KOPT-K1 (cell line): ENCODE data around the gene STAG2.

Experiments used
- H3K27ac ChIP-seq: fragments of 200-600 bp; sonication (generic); 2 replicates; pipeline ENCODE4 v1.5.1; 2016; ENCODE audit warnings: antibody characterized with exemption, mild to moderate bottlenecking, low read depth, low read length; ENCODE audit not compliant: poor library complexity, severe bottlenecking
- H3K36me3 ChIP-seq: fragments of 200-600 bp; sonication (generic); 2 replicates; pipeline ENCODE4 v1.5.1; 2017; ENCODE audit warnings: antibody characterized with exemption, mild to moderate bottlenecking, low read length, moderate library complexity; ENCODE audit not compliant: insufficient read depth
- H3K9me3 ChIP-seq: fragments of 200-600 bp; sonication (generic); 2 replicates; pipeline ENCODE4 v1.5.1; 2017; ENCODE audit warnings: antibody characterized with exemption, low read length, mild to moderate bottlenecking; ENCODE audit not compliant: insufficient read depth, poor library complexity, severe bottlenecking

The STAG2 gene

DNA sequence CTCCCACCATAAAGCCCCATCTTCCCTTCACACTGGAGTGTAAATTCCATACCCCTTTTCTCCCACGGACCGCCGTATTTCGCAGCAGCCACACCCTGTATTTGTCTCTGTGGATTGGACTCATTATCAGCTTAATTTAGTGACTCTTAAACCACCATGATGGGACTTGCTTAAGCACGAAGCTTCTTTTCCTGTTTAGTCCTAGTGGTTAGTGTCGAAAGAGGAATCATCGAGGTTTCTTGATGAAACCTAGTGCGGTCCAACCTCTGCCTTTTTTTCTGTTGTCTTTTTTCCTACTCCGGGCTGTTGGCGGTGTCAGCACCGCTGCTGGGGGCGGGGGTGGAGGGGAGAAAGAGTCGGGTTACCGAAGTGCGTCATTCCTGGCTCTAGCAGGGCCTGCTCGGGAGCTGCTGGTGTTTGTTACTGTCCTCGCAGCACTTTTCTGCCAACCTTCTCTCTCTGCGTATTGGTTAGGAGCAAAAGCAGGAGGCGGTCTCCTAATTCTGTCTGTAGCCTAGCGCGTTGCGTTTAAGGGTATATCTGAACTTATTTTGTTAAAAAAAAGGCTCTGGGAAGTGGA is 1.4 kb downstream of the STAG2 start:
- Histone ChIP-seq H3K27ac (peak overlapping the region; percentile 100), H3K36me3 (peaks cover 10% of the 10 kb centered on the region; the same call in 1 of the 2 replicates), H3K9me3 (no peaks in the 10 kb centered on the region)

DNA sequence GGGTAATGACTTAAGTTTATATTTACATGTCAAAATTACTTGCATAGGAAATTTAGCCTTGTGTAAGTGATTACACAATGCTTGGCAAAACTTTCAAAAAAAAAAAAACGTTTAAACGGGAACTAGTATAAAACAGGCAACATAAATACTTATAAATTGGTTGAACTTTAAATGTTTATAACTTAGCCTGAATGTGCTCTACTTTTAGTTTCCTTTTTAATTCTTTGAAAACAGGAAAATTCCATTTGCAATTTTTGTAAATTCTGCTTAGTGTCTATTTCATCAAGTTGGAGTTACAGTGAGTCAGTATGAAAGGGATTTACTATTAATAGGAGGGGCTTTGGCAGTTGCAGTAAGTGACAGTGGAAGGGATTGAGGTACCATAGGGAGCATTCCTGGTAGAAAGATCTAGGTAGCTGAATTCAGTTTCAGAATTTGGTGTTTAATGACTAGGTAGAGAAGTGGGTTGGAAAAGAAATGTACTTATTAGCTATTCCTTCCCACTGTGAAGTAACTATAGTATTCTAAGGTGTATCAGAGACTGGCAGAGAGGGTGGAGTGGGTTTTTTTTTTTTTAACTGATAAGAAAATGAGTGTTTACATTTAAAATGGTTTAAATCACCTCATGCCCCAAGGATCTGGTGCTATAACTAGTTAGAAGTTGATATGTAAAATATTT is 2.8 kb downstream of the STAG2 start:
- Histone ChIP-seq H3K27ac (peak overlapping the region; percentile 100), H3K9me3 (no peaks in the 10 kb centered on the region), H3K36me3 (peaks cover 12% of the 10 kb centered on the region; the same call in 1 of the 2 replicates)

DNA sequence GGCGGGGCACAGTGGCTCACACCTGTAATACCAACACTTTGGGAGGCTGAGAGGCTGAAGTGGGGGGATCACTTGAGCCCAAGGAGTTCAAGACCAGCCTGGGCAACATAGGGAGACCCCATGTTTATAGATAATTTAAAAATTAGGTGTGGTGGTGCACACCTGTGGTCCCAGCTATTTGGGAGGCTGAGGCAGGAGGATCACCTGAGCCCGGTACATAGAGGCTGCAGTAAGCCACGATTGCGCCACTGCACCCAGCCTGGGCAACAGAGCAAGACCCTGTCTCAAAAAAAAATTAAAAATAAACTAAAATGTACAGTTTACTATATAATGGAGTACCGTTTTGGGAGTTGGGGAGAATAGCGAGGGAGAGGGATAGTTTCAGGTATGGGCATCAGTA is 4.2 kb downstream of the STAG2 start:
- H3K36me3 ChIP-seq: peaks cover 12% of the 10 kb centered on the region; the same call in 1 of the 2 replicates
- H3K27ac ChIP-seq: no peak overlapping the region
- H3K9me3 ChIP-seq: no peaks in the 10 kb centered on the region

DNA sequence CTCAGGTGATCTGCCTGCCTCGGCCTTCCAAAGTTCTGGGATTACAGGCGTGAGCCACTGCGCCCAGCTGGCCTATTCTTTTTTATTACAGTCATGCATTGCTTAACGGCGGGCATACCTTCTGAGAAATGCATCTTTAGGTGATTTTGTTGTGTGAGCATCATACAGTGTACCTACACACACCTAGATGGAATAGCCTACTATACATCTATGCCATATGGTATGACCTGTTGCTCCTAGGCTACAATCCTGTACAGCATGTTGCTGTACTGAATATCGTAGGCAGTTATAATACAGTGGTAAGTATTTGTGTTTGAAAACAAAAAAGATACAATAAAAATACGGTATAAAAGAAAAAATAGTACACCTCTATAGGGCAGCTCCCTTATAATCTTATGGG is 6.0 kb downstream of the STAG2 start:
- Histone ChIP-seq H3K36me3 (peaks cover 12% of the 10 kb centered on the region; the same call in 1 of the 2 replicates), H3K9me3 (no peaks in the 10 kb centered on the region), H3K27ac (no peak overlapping the region)

DNA sequence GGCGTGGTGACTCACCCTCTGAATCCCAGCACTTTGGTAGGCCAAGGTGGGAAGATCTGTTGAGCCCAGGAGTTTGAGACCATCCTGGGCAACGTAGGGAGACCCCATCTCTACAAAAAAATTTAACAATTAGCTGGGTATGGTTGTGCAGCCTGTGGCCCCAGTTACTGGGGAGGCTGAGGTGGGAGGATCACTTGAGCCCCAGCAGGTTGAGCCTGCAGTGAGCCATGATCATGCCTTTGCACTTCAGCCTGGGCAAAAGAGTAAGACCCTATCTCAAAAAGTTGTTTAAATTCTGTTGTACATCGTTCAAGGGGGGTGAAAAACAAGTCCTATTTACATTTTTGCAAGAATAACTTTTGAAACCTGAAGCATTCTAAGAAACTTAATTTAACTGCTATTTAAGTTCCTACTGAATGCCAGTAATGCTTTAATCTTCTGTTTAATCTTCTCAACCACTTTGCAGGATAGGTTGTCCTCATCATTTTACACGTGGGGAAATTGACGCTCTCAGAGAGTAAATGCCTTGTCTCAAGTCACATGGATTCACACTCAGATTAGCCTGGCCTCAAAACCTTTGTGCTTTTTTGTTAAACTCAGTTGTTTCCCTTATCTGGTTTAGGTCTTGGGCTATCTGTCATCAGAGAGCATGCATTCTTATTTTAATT is 7.0 kb downstream of the STAG2 start:
- H3K27ac ChIP-seq: no peak overlapping the region

GRCh38 chrX:123971982-123972381 is 10.5 kb downstream of the STAG2 start:
- peaks cover 8% of the 10 kb centered on the region; the same call in 1 of the 2 replicates for H3K36me3 ChIP-seq
- H3K27ac ChIP-seq: no peak overlapping the region

More for the DNA sequence above, 7.0 kb downstream of the STAG2 start:
- peaks cover 12% of the 10 kb centered on the region; the same call in 1 of the 2 replicates for H3K36me3 ChIP-seq
- H3K9me3 ChIP-seq: no peaks in the 10 kb centered on the region

GRCh38 chrX:123973921-123974320 is 12.4 kb downstream of the STAG2 start:
- H3K27ac ChIP-seq: no peak overlapping the region
- no peaks in the 10 kb centered on the region for H3K36me3 ChIP-seq
- H3K9me3 ChIP-seq: no peaks in the 10 kb centered on the region

More at GRCh38 chrX:123971982-123972381, 10.5 kb downstream of the STAG2 start:
- no peaks in the 10 kb centered on the region for H3K9me3 ChIP-seq

GRCh38 chrX:123975180-123975579 is 13.7 kb downstream of the STAG2 start:
- Histone ChIP-seq H3K27ac (no peak overlapping the region), H3K36me3 (no peaks in the 10 kb centered on the region), H3K9me3 (no peaks in the 10 kb centered on the region)

DNA sequence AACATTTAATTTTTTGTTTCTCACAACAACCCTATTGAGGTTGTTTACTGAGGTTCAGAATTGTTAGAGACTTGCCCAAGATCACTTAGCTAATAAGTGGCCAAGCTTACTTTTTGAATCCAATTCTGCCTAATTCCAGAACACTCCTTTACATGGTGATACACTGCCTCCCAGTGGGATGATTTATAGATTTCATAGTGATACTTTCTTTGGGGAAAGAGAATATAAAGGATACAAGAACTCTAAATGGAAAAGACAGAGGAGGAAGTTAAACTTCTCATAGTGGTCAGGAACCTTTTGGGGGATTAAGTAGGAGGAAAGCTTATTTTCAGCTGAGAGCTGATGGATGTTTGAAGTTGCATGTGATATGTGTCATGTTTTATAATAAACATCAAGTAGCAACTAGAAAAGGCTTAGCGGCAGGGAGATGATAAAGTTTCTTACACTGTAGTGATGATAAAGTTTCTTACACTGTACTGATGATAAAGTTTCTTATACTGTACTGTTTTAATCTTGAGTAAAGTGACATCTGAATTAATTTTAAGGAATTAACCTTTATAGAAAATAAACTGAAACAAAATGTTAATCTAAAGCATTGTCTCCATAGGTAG is 15.3 kb downstream of the STAG2 start:
- H3K9me3 ChIP-seq: no peaks in the 10 kb centered on the region
- H3K27ac ChIP-seq: no peak overlapping the region
- H3K36me3 ChIP-seq: no peaks in the 10 kb centered on the region

GRCh38 chrX:123983240-123983639 is 21.7 kb downstream of the STAG2 start:
- Histone ChIP-seq H3K27ac (no peak overlapping the region), H3K9me3 (no peaks in the 10 kb centered on the region), H3K36me3 (no peaks in the 10 kb centered on the region; the same call in 1 of the 2 replicates)

DNA sequence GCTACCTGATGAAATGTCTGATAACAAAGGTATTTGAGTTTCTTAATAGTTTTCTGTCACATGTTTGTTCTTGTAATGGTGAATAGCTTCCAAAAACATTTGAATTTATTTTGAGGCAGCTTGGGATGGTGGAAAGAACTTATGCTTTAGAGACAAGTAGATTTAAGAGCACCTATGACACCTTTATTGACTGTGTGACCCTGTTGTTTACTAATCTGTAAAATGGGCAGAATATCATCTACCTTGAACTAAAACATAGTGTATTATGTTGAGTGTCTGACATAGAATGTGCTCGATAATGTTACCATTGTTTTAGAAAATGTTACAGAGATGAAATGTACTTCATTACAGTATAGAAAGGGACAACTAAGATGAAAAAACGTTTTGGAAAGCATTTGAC is 24.9 kb downstream of the STAG2 start:
- H3K36me3 ChIP-seq: no peaks in the 10 kb centered on the region; the same call in 1 of the 2 replicates
- no peak overlapping the region for H3K27ac ChIP-seq
- no peaks in the 10 kb centered on the region for H3K9me3 ChIP-seq

- Histone ChIP-seq H3K27ac (no peak overlapping the region), H3K36me3 (no peaks in the 10 kb centered on the region; the same call in none of the 2 replicates), H3K9me3 (no peaks in the 10 kb centered on the region)
Measured at GRCh38 chrX:123988423-123989111, 27.1 kb downstream of the STAG2 start.

GRCh38 chrX:123989235-123989634 is 27.7 kb downstream of the STAG2 start:
- no peak overlapping the region for H3K27ac ChIP-seq
- no peaks in the 10 kb centered on the region for H3K9me3 ChIP-seq
- no peaks in the 10 kb centered on the region; the same call in none of the 2 replicates for H3K36me3 ChIP-seq

- Histone ChIP-seq H3K27ac (no peak overlapping the region), H3K9me3 (no peaks in the 10 kb centered on the region), H3K36me3 (no peaks in the 10 kb centered on the region; the same call in none of the 2 replicates)
Measured at GRCh38 chrX:123990169-123990568, 28.7 kb downstream of the STAG2 start.
